HG02981 (cell line): ENCODE results near the gene TRAF1.
A peak's percentile ranks its signal among the peaks of the same experiment; 100 is the strongest.

ENCODE experiments used
- ATAC-seq: cut with Tn5 transposase; IDR thresholded peaks from one replicate; pipeline ENCODE4 v1.9.1; 2021; ENCODE audit warnings: mild to moderate bottlenecking, moderate library complexity; ENCODE audit not compliant: unreplicated experiment

Gene TRAF1

DNA sequence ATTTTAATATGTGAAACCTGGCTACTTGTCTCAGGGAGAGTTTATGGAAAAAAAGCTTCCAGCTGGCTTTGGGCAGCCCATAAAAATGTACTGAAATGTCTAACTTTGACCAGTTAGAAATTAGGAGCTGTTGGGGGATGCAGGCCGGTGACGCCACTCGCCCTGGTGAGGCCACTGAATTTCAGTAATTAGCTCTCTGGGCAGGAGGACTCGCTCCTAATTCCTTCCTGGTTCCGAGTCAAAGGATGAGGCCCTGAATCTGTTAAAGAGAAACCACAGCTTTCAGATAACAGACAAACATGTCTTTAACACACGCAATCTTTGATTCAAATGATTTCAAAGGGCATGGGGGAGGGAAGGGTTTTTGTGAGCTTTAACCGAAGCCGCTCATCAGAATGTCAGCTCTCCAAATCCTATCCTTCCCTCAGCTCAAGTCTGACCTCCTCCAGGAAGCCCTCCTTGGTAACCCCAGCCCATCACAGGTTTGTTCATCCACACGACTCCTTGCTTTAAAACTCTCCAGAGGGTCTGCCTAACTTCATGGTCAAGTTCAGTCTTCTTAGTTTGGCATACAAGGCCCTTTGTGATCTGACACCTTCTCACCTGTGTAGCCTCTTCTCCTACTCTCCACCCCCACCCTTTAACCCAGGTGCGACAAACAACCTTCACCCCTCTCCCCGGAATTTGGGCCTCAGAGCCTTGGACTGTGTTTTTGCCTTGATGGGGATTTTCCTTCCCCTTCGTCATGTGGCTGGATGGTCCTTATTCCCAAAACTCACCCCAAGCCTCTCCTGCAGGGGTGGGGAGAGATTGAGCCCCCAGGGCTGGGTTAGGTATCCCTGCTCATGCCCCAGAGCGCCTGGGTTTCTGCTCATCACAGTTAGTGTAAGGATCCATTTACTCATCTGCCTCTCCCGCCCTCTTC lies 36.0 kb downstream of the TRAF1 start:
- no peak for ATAC-seq

DNA sequence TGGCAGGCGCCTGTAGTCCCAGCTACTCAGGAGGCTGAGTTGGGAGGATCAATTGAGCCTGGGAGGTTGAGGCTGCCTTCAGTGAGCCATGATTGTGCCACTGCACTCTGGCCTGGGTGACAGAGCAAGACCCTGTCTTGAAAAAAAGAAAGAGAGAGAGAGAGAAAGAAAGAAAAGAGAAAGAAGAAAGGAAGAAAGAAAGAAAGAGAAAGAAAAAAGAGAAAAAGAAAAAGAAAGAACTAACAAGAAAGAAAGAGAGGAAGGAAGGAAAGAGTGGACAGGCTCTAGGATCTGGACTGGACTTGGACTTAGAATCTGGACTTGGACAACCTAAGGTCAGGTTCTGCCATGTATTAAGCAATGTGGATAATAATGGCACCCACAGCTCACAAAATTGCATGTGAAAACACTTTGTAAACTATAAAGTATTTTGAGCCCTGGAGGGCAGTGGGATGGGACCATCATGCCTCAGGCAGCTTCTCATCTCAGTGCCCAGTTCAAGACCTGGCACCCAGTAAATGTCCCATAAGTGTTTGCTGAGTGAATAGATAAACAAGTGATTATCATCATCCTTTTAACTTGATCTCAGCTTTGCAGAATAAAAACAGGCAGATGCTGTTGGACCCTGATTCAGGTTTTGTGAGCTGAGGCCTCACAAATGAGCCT lies 36.9 kb downstream of the TRAF1 start:
- ATAC-seq: no peak

DNA sequence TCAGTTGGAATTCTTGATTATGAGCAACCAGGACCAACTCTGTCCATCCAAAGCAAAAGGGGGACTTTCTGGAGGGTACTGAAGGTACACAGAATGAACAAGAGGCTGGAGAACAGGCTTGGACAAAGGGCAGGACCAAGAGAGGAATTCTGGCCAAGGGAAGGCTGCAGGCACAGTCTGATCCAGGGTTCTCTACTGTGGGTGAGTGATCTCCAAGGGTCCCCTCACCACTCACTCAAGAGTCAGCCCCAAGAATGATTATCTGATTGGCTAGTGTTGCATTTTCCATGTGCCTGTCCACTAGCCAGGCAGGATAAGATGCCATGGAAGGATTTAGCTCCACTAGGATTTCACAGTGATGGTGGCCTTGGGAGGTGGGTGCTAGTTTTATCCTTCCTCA lies 38.0 kb downstream of the TRAF1 start:
- no peak for ATAC-seq

DNA sequence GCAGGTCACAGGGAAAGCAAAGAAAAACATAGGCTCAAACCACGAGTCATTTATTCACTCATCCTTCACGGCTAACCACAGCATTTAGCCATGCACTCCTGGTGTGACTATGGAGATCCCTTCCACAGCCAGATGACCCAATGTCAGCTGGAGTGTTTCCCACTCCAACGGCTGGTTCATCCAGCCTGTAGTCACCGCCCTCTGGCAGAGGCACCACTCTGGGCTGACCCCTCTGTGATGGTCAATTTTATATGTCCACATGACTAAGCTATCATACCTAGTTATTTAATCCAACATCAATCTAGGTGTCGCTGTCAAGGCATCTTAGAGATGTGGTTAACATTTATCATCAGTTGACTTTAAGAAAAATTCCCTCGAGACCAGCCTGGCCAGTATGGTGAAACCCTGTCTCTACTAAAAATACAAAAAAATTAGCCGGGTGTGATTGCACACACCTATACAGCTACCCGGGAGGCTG lies 40.1 kb downstream of the TRAF1 start:
- no peak for ATAC-seq

DNA sequence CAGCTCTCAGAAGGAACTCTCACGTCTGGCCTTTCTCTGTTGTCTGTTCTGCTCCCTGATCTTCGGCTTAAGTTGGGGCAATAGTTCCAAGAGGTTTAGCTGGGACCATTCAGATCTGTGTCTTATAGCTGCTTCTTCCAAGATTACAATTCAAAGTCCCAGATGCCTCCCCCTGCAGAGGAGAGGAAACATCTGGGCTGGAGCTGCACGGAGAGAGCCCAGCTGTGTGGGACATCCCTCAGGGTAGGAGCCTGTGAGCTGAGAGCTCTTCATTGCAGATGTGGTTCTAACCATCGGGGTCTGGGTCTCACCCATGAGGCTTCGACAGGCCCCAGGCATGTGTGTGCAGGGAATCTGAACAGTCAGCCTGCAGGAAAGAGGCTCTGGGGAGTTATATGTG lies 40.6 kb downstream of the TRAF1 start:
- ATAC-seq: no peak

DNA sequence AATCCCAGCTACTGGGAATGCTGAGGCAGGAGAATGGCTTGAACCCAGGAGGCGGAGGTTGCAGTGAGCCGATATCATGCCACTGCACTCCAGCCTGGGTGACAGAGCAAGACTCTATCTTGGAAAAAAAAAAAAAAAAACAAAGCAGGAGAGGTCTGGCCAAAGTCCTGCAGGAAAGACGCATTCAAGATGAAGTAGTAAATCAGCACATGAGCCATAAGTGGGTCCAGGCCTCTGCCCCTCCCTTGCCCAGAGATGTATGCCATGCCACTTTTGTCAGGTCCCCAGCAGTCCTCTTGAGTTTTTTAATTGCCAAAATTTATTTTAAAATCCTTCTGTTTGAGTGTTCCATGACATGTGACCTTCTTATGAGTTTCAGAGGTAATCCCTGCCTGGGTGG lies 41.1 kb downstream of the TRAF1 start:
- ATAC-seq: no peak

DNA sequence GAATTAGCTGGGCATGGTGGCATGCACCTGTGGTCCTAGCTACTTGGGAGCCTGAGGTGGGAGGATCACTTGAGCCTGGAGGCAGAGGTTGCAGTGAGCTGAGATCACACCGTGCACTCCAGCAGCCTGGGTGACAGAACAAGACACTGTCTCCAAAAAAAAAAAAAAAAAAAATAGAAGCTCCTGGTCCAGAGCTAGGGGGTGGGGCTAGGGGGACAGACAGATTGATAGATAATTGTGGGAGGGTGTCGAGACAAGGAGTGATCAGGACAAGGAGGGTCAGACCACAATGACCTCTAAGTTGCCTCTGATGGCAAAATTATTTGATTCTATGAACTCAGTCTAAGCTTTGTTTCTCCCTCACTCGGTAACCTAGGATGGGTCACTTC lies 43.0 kb downstream of the TRAF1 start:
- no peak for ATAC-seq

DNA sequence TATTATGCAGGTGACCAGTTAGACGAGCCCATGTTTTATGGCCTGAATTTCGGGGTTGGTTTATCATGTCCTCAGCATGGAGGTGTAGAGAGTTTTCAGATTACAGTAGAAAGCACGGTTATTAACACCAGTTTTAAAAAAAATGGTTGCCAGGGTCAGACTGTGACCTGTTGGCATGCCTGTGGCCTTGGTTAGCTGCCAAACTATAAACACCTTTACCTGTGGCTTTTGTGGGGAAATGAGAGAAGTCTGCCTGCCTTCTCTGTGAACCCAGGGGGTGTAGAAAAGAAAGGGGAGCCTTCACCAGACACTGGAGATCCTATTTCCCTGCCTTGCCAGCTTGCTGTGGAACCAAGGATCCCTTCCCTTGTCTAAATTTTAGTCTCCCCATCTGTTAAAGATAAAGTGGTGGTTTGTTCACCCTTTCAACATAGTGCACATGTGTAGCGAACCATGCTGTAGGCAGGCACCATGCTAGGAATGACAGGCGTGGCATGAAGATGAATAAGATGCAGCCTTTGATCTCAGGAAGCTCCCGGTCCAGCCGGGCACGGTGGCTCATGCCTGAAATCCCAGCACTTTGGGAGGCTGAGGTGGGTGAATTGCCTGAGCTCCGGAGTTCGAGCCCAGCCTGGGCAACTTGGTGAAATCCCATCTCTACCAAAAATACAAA lies 43.5 kb downstream of the TRAF1 start:
- no peak for ATAC-seq

DNA sequence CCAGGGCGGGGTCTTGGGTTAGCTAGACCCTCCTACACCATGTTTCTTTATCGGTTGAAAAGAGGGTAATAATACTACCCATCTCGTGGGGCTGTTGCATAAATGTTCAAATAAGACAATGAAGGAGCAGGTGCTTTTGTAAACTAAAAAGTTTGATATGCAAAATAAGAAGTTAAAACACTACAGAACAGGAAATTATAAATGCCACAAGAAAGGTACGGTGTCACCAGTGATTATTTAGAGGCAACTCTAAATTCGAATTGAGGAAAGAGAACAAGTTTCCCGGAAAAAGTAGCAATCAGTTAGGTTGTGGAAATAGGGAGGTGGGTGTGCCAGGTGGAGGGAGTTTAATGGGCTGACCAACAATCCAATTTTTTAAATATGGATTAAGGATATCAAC lies 47.1 kb downstream of the TRAF1 start:
- no peak for ATAC-seq

DNA sequence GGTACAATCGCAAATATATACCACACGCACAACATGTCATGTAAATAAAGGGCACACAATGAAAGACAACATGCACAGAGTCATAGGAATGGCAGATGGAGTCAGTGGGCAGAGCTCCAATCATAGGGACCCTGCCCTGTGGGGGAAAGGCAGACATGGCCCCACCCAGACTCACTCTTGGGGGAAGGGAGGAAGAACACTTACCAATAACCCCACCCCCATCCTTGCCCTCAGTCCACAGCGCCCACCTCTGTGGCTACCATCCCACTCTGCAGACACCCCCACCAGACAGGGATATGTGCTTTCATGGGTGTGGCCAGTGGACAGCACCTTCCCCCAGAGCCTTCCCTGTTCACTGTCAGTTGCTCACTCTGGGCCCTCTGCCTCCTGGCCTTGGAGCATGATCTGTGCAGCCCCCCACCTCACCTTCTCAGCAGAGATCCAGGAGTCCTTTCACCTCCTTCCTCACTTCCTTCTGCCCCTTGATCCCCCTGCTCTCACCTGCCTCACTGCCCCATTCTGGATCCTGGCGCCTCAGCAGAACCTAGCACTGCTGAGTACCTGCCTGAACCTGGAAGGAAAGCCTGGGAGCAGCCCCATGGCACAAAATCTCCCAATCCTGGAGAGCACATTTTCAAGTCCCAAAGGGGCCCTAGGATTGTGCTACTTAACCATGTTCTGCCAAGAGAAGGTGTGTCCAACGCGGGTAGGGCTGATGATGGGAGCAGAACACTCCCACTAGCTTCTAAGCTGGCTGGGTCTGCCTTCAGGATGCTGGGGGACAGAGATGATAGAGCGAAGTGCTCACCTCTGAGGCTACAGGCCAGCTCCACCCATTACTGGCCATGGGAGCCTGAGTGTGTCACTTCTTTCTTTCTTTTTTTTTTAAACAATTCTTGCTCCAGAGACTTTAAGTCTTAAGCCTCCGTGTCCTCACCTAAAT lies 48.1 kb downstream of the TRAF1 start:
- ATAC-seq: no peak

DNA sequence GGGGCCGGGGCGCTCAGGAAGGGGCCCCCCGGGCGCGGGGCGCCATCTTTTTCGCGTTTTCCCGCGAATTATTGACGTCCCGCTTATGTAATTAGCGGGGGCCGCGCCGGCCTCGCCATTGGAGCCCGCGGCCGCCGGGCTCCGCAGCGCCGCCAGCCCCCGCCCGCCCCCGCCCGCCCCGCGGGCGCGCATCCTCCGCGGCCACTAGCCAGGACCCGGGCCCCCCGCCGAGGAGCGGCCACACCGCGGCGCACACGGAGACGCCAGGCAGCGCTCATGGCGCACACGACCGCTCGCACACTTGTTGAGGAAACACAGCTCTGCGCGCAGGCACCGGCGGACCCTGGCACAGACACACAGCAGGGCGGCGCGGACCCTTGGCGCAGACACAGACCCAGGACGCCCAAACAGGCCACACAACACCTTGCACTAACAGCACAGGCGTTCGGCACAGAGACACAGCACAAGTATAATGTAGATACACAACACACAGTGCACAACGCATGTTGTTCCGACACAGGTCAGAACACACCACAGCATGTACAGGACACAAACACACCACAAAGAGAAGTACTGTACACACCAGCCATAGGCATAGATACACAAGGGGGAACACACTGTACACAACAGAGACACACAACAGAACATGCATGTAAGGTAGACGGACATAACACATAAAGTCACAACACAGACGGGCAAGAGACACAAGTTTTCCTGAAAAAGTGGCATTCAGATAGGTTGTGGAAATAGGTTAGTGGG lies 49.1 kb downstream of the TRAF1 start:
- peak; percentile 31 for ATAC-seq

DNA sequence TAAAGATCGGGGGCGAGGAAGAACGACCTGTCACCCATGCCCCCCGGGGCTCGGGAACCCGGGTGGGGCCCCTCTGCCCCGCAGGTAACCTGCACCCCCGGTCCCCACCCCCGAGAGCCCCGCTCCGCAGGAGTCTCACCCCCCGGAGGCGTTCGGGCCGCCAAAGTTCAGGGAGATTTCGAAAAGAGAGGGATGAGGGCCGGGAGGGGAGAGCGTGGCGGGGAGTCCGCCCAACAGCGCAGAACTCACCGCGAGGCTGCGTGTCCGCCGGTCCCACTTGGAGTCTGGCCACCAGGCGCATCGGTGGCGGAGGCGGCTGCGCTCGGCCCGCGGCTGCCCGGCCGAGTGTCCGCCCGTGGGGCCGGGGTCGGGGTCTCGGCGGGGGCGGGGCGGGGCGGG lies 49.8 kb downstream of the TRAF1 start, which contains the start of gene PHF19:
TSS of gene PHF19 (minus strand) at position 347 of the 399 bp plus-strand sequence. CDS start 2,447 bp downstream, outside the sequence.
- peak; percentile 10 for ATAC-seq

DNA sequence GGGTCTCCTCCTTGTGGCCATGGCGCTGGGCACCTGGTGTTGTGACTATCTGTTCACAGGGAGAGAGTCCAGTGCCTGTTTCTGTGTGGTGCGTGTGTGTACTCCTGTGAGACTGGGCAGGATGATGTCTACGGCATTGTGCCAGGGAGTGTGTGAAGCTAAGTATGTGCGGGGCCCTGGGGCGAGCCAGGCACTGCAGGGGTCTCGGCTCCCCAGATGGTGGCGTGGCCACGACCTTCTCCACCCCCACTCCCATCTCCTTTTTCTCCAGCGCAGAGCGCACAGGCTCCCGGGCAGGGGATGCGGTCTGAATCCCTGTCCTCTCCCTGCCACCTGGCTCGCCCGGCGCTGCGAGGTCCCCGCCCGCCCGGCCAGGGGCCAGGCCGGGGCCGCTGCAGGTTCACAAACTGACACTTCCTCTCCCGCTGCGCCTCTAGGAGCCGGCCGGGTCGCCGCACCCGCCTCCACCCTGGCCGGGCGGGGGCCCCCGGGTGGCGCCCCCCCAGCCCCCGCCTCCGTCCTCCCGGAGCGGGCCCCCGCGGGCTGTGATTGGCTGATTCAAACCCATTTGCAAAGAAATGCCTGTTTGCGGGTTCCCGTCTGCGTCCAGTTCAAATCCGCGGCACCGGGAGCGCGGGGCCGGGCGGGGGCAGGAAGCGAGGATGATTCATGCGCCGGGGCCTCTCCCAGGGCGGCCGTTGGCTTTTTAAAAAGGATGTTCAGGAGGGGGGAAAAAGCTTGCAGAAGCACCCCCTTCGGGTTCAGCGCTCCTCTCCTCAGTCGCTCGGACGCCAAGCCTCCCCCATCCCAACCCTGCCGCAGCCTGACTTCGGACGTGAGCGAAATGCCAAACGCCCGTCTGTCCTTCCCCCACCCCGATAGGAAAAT lies 50.4 kb downstream of the TRAF1 start:
- ATAC-seq: peak; percentile 54

DNA sequence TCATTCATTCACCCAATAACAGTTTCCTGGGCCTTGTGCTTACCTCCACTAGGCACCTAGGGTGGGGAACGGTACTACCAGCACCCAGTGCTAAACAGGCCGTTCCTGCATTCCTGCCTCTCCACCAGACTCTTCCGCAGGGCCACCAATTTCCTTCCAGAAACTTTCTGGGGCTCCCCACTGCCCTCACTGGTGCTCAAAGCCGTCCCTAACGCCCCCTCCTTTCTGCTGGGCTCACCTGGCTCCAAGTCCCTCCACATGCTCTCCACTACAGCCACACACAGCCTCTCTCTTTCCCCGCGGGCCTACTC lies 51.0 kb downstream of the TRAF1 start:
- no peak for ATAC-seq

DNA sequence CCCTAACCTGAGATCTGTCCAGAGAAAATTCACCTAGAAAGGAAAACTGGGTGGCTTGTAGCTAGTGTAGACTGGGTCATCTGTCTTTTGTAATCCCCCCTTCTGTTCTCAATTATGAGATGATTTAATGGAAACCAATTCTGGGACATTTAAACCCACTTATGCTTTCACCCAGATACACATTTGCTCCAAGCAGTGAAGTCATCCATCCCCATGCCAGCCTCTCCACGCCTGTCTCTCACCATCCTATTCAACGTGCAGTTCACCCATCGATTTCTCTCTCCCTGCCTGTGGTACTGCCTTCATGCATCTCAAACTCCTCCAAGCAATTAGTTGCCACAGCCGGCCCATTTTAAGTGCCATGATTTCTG lies 51.4 kb downstream of the TRAF1 start:
- ATAC-seq: no peak

DNA sequence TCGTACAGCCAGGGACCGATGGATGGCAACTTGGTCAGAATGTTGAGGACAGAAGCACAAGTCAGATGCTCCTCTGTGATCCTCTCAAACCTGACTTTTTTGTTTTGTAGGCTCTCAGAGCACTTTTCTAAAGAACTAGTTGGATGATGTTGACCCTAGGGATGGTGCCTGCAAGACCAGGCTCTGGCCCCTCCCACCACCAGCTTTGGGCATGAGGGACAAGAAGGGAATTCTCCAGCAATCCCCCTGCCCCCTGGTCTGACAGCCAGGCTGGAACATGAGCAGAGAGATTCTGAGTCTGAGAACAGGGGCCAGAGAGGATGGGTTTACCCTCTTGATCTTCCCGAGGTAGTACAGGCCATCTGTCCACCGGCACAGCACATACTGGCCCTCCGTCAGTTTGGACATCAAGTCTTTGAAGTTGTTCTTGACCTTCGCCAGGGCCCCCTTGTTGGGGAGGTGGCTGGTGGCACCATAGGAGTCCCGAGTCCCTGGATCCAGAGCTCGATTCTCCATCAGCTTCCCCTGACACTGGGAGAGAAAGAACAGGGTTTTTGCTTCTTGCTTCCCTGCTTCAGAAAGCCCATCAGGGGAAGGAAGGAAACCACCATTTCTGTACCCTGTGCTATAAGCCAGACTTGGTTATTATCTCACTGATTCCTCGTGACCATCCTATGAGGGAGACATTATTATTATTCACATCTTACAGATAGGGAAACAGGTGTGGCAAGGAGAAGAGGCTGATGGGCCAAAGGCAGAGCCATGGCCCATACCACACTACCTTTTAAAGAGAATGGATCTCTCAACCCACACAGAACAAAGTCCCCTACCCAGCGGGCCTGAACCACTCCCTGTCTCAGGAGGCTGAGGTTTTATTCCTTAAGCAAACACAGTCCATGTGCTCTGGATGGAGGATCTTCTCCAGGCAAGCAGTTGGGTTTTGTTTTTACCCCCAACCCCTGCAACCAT lies 52.1 kb downstream of the TRAF1 start:
- ATAC-seq: no peak

DNA sequence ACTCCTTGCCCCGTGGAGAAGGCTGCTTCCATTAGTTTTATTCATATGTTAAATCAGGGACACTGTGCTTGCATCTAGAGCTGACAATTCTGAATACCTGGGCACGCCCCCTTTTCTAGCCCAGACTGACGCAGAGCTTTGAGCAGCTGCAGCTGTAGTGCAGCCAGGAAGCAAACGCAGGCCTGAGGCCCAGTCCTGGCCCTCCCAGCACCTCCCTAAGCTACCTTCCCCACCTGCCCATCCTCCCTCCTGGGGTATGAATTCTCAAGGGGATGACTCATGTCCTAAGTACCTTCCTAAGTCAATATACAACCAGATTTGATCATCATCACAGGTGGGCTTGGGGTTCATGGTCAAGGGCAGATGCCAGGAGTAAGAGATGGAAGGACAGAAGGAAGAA lies 53.1 kb downstream of the TRAF1 start:
- ATAC-seq: no peak
